Vagina (tissue), 2 donors: ENCODE measurements around the gene THSD7B.

Source experiments
- CTCF ChIP-seq, 3 experiments: fragments of 450-650 bp in 2 of 3; fragments of 200-600 bp in 1 of 3; sonication (generic) in 1 of 3; IDR thresholded peaks; one replicate each; pipeline ENCODE4 v1.5.1; 2017 to 2019; ENCODE audit warnings: antibody characterized with exemption in 3 of 3, mild to moderate bottlenecking in 2 of 3, moderate library complexity in 2 of 3
- POLR2A ChIP-seq, 2 donors: fragments of 450-650 bp; IDR thresholded peaks; one replicate each; pipeline ENCODE4 v1.6.1; 2017; ENCODE audit warnings: antibody characterized with exemption in 2 of 2, mild to moderate bottlenecking in 2 of 2, moderate library complexity in 2 of 2

GRCh38 chr2:137411585-137411984, 646.2 kb downstream of the THSD7B start:
- no peak for TF ChIP-seq CTCF (IDR thresholded peaks at IDR 0.05)
- TF ChIP-seq POLR2A (IDR thresholded peaks at IDR 0.05) = no peak
